ENCODE data around the gene FOXO4.
"Not testable (repeated sequence)": the region's sequence is repeated elsewhere in the genome, so short reads cannot be mapped to it uniquely, and the experiment has no call there.

Gene FOXO4

GRCh38 chrX:71095555-71095980 is at the start of gene FOXO4:
TSS of gene FOXO4 (plus strand) at chrX:71095851. CDS start at chrX:71096529, 678 bp downstream.
- DNase-seq: peak; percentile 75

- DNase-seq: not testable (repeated sequence)
Observed at GRCh38 chrX:71047891-71048290, 47.8 kb upstream of the FOXO4 start.

GRCh38 chrX:71052721-71053120 is 42.9 kb upstream of the FOXO4 start:
- no peak for DNase-seq

GRCh38 chrX:71053217-71053621 is 42.4 kb upstream of the FOXO4 start:
- DNase-seq: no peak

GRCh38 chrX:71056867-71057266 is 38.8 kb upstream of the FOXO4 start:
- DNase-seq: no peak

- no peak for DNase-seq
Observed at GRCh38 chrX:71057848-71058530, 37.7 kb upstream of the FOXO4 start.

- no peak for DNase-seq
Observed at GRCh38 chrX:71060127-71060526, 35.5 kb upstream of the FOXO4 start.

- DNase-seq: no peak
Observed at GRCh38 chrX:71067089-71067488, 28.6 kb upstream of the FOXO4 start.

GRCh38 chrX:71067712-71068043 is 28.0 kb upstream of the FOXO4 start:
- DNase-seq: no peak

- DNase-seq: peak; percentile 89
Observed at GRCh38 chrX:71068044-71068918, 27.4 kb upstream of the FOXO4 start, which contains the start of gene SNX12. TSS of gene SNX12 (minus strand) at chrX:71068334. CDS start at chrX:71068306, 28 bp downstream.

GRCh38 chrX:71070531-71070930 is 25.1 kb upstream of the FOXO4 start:
- no peak for DNase-seq

- DNase-seq: peak; percentile 35
Observed at GRCh38 chrX:71081330-71082123, 14.1 kb upstream of the FOXO4 start.

GRCh38 chrX:71082124-71082647 is 13.5 kb upstream of the FOXO4 start:
- no peak for DNase-seq

- DNase-seq: no peak
Observed at GRCh38 chrX:71082822-71083221, 12.8 kb upstream of the FOXO4 start.

- DNase-seq: no peak
Observed at GRCh38 chrX:71085900-71086299, 9.8 kb upstream of the FOXO4 start.

GRCh38 chrX:71091263-71091662 is 4.4 kb upstream of the FOXO4 start:
- no peak for DNase-seq

- DNase-seq: no peak
Observed at GRCh38 chrX:71095033-71095432, 618 bp upstream of the FOXO4 start.

- DNase-seq: no peak
Observed at GRCh38 chrX:71095981-71096759, 519 bp downstream of the FOXO4 start.

GRCh38 chrX:71096760-71097032 is 1.0 kb downstream of the FOXO4 start:
- no peak for DNase-seq

- peak; percentile 8 for DNase-seq
Observed at GRCh38 chrX:71098302-71098701, 2.7 kb downstream of the FOXO4 start.

- DNase-seq: no peak
Observed at GRCh38 chrX:71098951-71099506, 3.4 kb downstream of the FOXO4 start.

- DNase-seq: no peak
Observed at GRCh38 chrX:71099736-71100135, 4.1 kb downstream of the FOXO4 start.
